Measurements from ENCODE around the gene GOLGA6L26. TPM values are rescaled to one million over a fixed set of nuclear protein-coding genes. Genes with fewer than 3 reads are reported as not detected.

Gene GOLGA6L26
- total and polyA plus RNA-seq, 8 donors, result not detected

Small RNA genes within 50 kb of the gene (small RNA-seq; reads per million reads assigned to genes)
- gene RN7SL536P, result 0 reads per million in 4 donors

Other genes with a start within 250 kb of the GOLGA6L26 start
- gene GOLGA6L1, start 197.4 kb downstream of the GOLGA6L26 start, total RNA-seq, result not detected
- not detected for gene GOLGA6L1, start 197.4 kb downstream of the GOLGA6L26 start, polyA plus RNA-seq
- under 1 TPM in 2 of 5 donors, not detected in 3; 0.45 to 0.58 TPM for gene GOLGA8S, start 20.6 kb upstream of the GOLGA6L26 start, total RNA-seq
- gene GOLGA8S, start 20.6 kb upstream of the GOLGA6L26 start, polyA plus RNA-seq, result under 1 TPM in 1 of 3 donors, not detected in 2; 0.08 TPM
- gene GOLGA6L2, start 113.0 kb upstream of the GOLGA6L26 start, total RNA-seq, result not detected
- gene GOLGA6L2, start 113.0 kb upstream of the GOLGA6L26 start, polyA plus RNA-seq, result not detected
- 10 to 100 TPM in 1 of 5 donors, 1 to 10 TPM in 1, not detected in 3; 3.3 to 14.2 TPM for gene MKRN3, start 231.5 kb upstream of the GOLGA6L26 start, total RNA-seq
- gene MKRN3, start 231.5 kb upstream of the GOLGA6L26 start, polyA plus RNA-seq, result under 1 TPM in 1 of 3 donors, not detected in 2; 0.40 TPM

Data from stomach (tissue), 8 donors.